A673 (cell line): Measurements from ENCODE around the gene EGR4. TPM values are rescaled to one million over a fixed set of nuclear protein-coding genes. Genes with fewer than 3 reads are reported as not detected.

Experiments
- BruUV-seq: library from RNA; stranded (reverse); fragments of 400-500 nt; replicated peaks from 2 replicates; lab custom pipeline; 2021; lab: Mats Ljungman, UMichigan
- CTCF ChIA-PET: fragments of 300-600 bp; sonication (Branson Sonifier 250); formaldehyde crosslinking; loops from one replicate; lab custom pipeline; 2022; ENCODE audit warnings: antibody characterized with exemption; lab: Charles Lee
- POLR2A ChIA-PET: fragments of 300-600 bp; sonication (Branson Sonifier 250); formaldehyde crosslinking; loops from one replicate; lab custom pipeline; 2022; ENCODE audit warnings: antibody characterized with exemption; ENCODE audit not compliant: low non-redundant PET; lab: Charles Lee
- DNase-seq: peaks from one replicate; pipeline ENCODE4 v3.0.0-alpha.2; 2015; ENCODE audit warnings: low spot score
- H3K27ac ChIP-seq: fragments of 200-600 bp; sonication (generic); 2 replicates; pipeline ENCODE4 v1.5.1; 2016; ENCODE audit warnings: mixed run types, low read depth, mild to moderate bottlenecking, mixed read lengths, antibody characterized with exemption, low read length; ENCODE audit not compliant: poor library complexity, severe bottlenecking
- H3K27me3 ChIP-seq: fragments of 200-600 bp; sonication (generic); replicated peaks from 2 replicates; pipeline ENCODE4 v1.6.1; 2017; ENCODE audit warnings: mixed run types, low read depth, mild to moderate bottlenecking, mixed read lengths, antibody characterized with exemption, low read length; ENCODE audit not compliant: insufficient read depth, poor library complexity
- H3K36me3 ChIP-seq: fragments of 200-600 bp; sonication (generic); 2 replicates; pipeline ENCODE4 v1.6.1; 2016; ENCODE audit warnings: mixed run types, mild to moderate bottlenecking, mixed read lengths, antibody characterized with exemption, low read length; ENCODE audit not compliant: insufficient read depth, poor library complexity, severe bottlenecking
- H3K4me1 ChIP-seq: fragments of 200-600 bp; sonication (generic); 2 replicates; pipeline ENCODE4 v1.6.1; 2017; ENCODE audit warnings: mixed run types, mild to moderate bottlenecking, mixed read lengths, antibody characterized with exemption, low read length; ENCODE audit not compliant: insufficient read depth, poor library complexity, severe bottlenecking
- H3K4me3 ChIP-seq: fragments of 200-600 bp; sonication (generic); 2 replicates; pipeline ENCODE4 v1.5.1; 2016; ENCODE audit warnings: low read depth, mixed run types, mild to moderate bottlenecking, mixed read lengths, low read length; ENCODE audit not compliant: poor library complexity, severe bottlenecking
- H3K9me3 ChIP-seq: fragments of 200-600 bp; sonication (generic); 2 replicates; pipeline ENCODE4 v1.6.1; 2016; ENCODE audit warnings: mixed run types, low read depth, mild to moderate bottlenecking, mixed read lengths, antibody characterized with exemption, low read length; ENCODE audit not compliant: poor library complexity, severe bottlenecking
- CTCF ChIP-seq: fragments of 300-800, 200-600 bp; sonication (generic); conservative IDR thresholded peaks from 2 replicates; pipeline ENCODE4 v1.5.1; 2017; ENCODE audit warnings: low read depth, mild to moderate bottlenecking, antibody characterized with exemption, low read length, moderate library complexity, mixed read lengths
- EZH2 ChIP-seq: fragments of 200-600 bp; sonication (generic); IDR thresholded peaks from 2 replicates; pipeline ENCODE4 v1.6.1; 2017; ENCODE audit warnings: borderline replicate concordance, low read depth, mild to moderate bottlenecking, mixed read lengths, antibody characterized with exemption, low read length; ENCODE audit not compliant: poor library complexity, severe bottlenecking
- intact Hi-C: fragments of 100-400 bp; cut with micrococcal nuclease; formaldehyde crosslinking; loops from one replicate; pipeline ENCODE4 v1.10.0; 2022; ENCODE audit not compliant: unreplicated experiment
- total RNA-seq: library from RNA; stranded (reverse); gene quantifications from 2 replicates; pipeline ENCODE4 v1.2.3, GENCODE V29; 2021

EGR4 gene
- total RNA-seq, 1 experiment from 2014 or later = 1.9 TPM

- no peaks in the 10 kb centered on the region for H3K27me3 ChIP-seq
- H3K36me3 ChIP-seq = no peaks in the 10 kb centered on the region
- peaks cover 14% of the 10 kb centered on the region for H3K4me1 ChIP-seq
- ChIA-PET POLR2A (no interaction called here), CTCF (no interaction called here)
- H3K4me3 ChIP-seq = no peak overlapping the region
- no peak for DNase-seq
- intact Hi-C loops = no loop called here
- no TSS peak for BruUV-seq
- peak overlapping the region; percentile 68 for H3K27ac ChIP-seq
- no peak for TF ChIP-seq EZH2
- no peak for TF ChIP-seq CTCF
- peaks cover 10% of the 10 kb centered on the region for H3K9me3 ChIP-seq
Measured at GRCh38 chr2:73337828-73338227, 44.5 kb upstream of the EGR4 start.

- Histone ChIP-seq H3K27ac (no peak overlapping the region), H3K36me3 (no peaks in the 10 kb centered on the region), H3K4me1 (peaks cover 14% of the 10 kb centered on the region), H3K4me3 (no peak overlapping the region), H3K9me3 (peaks cover 10% of the 10 kb centered on the region), H3K27me3 (no peaks in the 10 kb centered on the region)
- ChIA-PET POLR2A (no interaction called here), CTCF (no interaction called here)
- BruUV-seq = no TSS peak
- TF ChIP-seq EZH2 (no peak), CTCF (no peak)
- no peak for DNase-seq
- intact Hi-C loops = no loop called here
Measured at GRCh38 chr2:73334620-73335019, 41.3 kb upstream of the EGR4 start.

GRCh38 chr2:73334045-73334444 lies 40.7 kb upstream of the EGR4 start:
- CTCF ChIA-PET = no interaction called here
- H3K27ac ChIP-seq = no peak overlapping the region
- DNase-seq = no peak
- H3K9me3 ChIP-seq = peaks cover 10% of the 10 kb centered on the region
- TF ChIP-seq CTCF = no peak
- TF ChIP-seq EZH2 = no peak
- H3K4me3 ChIP-seq = no peak overlapping the region
- no TSS peak for BruUV-seq
- H3K36me3 ChIP-seq = no peaks in the 10 kb centered on the region
- H3K4me1 ChIP-seq = peaks cover 10% of the 10 kb centered on the region
- H3K27me3 ChIP-seq = no peaks in the 10 kb centered on the region
- POLR2A ChIA-PET = no interaction called here
- intact Hi-C loops = no loop called here
